ENCODE data around the gene AARS2.
"Not testable (repeated sequence)": the region's sequence is repeated elsewhere in the genome, so short reads cannot be mapped to it uniquely, and the experiment has no call there.

The AARS2 gene

GRCh38 chr6:44327760-44328159, 14.6 kb upstream of the AARS2 start:
- no peak for TF ChIP-seq CTCF (IDR thresholded peaks at IDR 0.05)
- no peaks in the 10 kb centered on the region for H3K9me3 ChIP-seq
- H3K27me3 ChIP-seq = peaks cover 0 to 23% of the 10 kb centered on the region in 2 donors
- intact Hi-C loops (cut with DNase I; ENCODE audit: low total_unique reads) = no loop called here
- no peaks in the 10 kb centered on the region for H3K4me1 ChIP-seq
- no peak overlapping the region for H3K27ac ChIP-seq
- H3K36me3 ChIP-seq = no peaks in the 10 kb centered on the region
- no peak overlapping the region for H3K4me3 ChIP-seq
- DNase-seq = no peak

- Histone ChIP-seq H3K4me1 (no peaks in the 10 kb centered on the region), H3K27ac (no peak overlapping the region), H3K9me3 (no peaks in the 10 kb centered on the region), H3K4me3 (no peak overlapping the region), H3K36me3 (no peaks in the 10 kb centered on the region), H3K27me3 (peaks cover 0 to 23% of the 10 kb centered on the region in 2 donors)
- DNase-seq = no peak
- TF ChIP-seq CTCF (IDR thresholded peaks at IDR 0.05) = no peak
- intact Hi-C loops (cut with DNase I; ENCODE audit: low total_unique reads) = no loop called here
These were observed 13.9 kb upstream of the AARS2 start for GRCh38 chr6:44327096-44327495.

GRCh38 chr6:44321210-44321609, 8.1 kb upstream of the AARS2 start:
- Histone ChIP-seq H3K4me1 (no peaks in the 10 kb centered on the region), H3K4me3 (no peak overlapping the region), H3K27ac (no peak overlapping the region), H3K36me3 (no peaks in the 10 kb centered on the region), H3K27me3 (peaks cover 0 to 20% of the 10 kb centered on the region in 2 donors), H3K9me3 (no peaks in the 10 kb centered on the region)
- intact Hi-C loops (cut with DNase I; ENCODE audit: low total_unique reads) = no loop called here
- no peak for TF ChIP-seq CTCF (IDR thresholded peaks at IDR 0.05)
- no peak for DNase-seq

GRCh38 chr6:44317136-44317631, 4.0 kb upstream of the AARS2 start:
- DNase-seq; H3K36me3 ChIP-seq; H3K4me3 ChIP-seq; H3K9me3 ChIP-seq; H3K4me1 ChIP-seq; H3K27ac ChIP-seq; intact Hi-C loops (cut with DNase I; ENCODE audit: low total_unique reads): not testable (repeated sequence)
- peaks cover 0 to 20% of the 10 kb centered on the region in 2 donors for H3K27me3 ChIP-seq

- intact Hi-C loops (cut with DNase I; ENCODE audit: low total_unique reads) = no loop called here
- Histone ChIP-seq H3K36me3 (peaks cover 0 to 4% (median 0%) of the 10 kb centered on the region in 3 donors), H3K4me1 (peaks cover 0 to 11% (median 9%) of the 10 kb centered on the region in 4 donors), H3K4me3 (no peak overlapping the region), H3K9me3 (no peaks in the 10 kb centered on the region), H3K27me3 (peaks cover 0 to 20% of the 10 kb centered on the region in 2 donors), H3K27ac (no peak overlapping the region)
- no peak for TF ChIP-seq CTCF (IDR thresholded peaks at IDR 0.05)
- no peak for DNase-seq
These were observed 3.3 kb upstream of the AARS2 start for GRCh38 chr6:44316481-44316880.

GRCh38 chr6:44315951-44316350, 2.8 kb upstream of the AARS2 start:
- no peak for TF ChIP-seq CTCF (IDR thresholded peaks at IDR 0.05)

More at GRCh38 chr6:44315951-44316350, 2.8 kb upstream of the AARS2 start:
- Histone ChIP-seq H3K4me3 (no peak overlapping the region), H3K9me3 (no peaks in the 10 kb centered on the region), H3K36me3 (peaks cover 0 to 10% (median 4%) of the 10 kb centered on the region in 3 donors), H3K27ac (no peak overlapping the region), H3K4me1 (peaks cover 0 to 11% (median 9%) of the 10 kb centered on the region in 4 donors), H3K27me3 (peaks cover 0 to 20% of the 10 kb centered on the region in 2 donors)
- DNase-seq = no peak
- intact Hi-C loops (cut with DNase I; ENCODE audit: low total_unique reads) = no loop called here

Measured in tibial artery (tissue), 4 donors.